Astrocyte (in vitro differentiated cells and primary cell): Measurements from ENCODE around the gene FAM162B. TPM values are rescaled to one million over a fixed set of nuclear protein-coding genes. Genes with fewer than 3 reads are reported as not detected.

ENCODE experiments used
- DNase-seq: peaks from one replicate; pipeline ENCODE4 v3.0.0-alpha.2; 2010; ENCODE audit warnings: low read depth
- FAIRE-seq: peaks from 2 replicates; lab custom pipeline; 2011; peaks lifted over from hg19 to GRCh38; lab: Jason Lieb, UNC
- H2AFZ ChIP-seq: 2 replicates; pipeline ENCODE4 v1.6.0; 2012; ENCODE audit warnings: low read depth, low read length, inconsistent platforms
- H3K27ac ChIP-seq: 2 replicates; pipeline ENCODE4 v1.5.1; 2011; ENCODE audit warnings: low read depth, low read length, inconsistent platforms
- H3K27me3 ChIP-seq: 2 replicates; pipeline ENCODE4 v1.6.0; 2011; ENCODE audit warnings: low read length, inconsistent platforms; ENCODE audit not compliant: insufficient read depth
- H3K36me3 ChIP-seq: 2 replicates; pipeline ENCODE4 v1.5.1; 2011; ENCODE audit warnings: low read length, inconsistent platforms; ENCODE audit not compliant: insufficient read depth
- H3K4me1 ChIP-seq: 2 replicates; pipeline ENCODE4 v1.5.1; 2011; ENCODE audit warnings: low read length, inconsistent platforms; ENCODE audit not compliant: insufficient read depth
- H3K4me2 ChIP-seq: 2 replicates; pipeline ENCODE4 v1.6.0; 2012; ENCODE audit warnings: low read length, inconsistent platforms
- H3K4me3 ChIP-seq: 2 replicates; pipeline ENCODE4 v1.5.1; 2011; ENCODE audit warnings: low read depth, mild to moderate bottlenecking, low read length, inconsistent platforms; ENCODE audit not compliant: insufficient read depth
- H3K79me2 ChIP-seq: 2 replicates; pipeline ENCODE4 v1.6.0; 2012; ENCODE audit warnings: mild to moderate bottlenecking, low read length, inconsistent platforms; ENCODE audit not compliant: insufficient read depth
- H3K9ac ChIP-seq: 2 replicates; pipeline ENCODE4 v1.6.0; 2012; ENCODE audit warnings: mild to moderate bottlenecking, low read length, inconsistent platforms
- H3K9me3 ChIP-seq: 2 replicates; pipeline ENCODE4 v1.5.1; 2012; ENCODE audit warnings: low read depth, mild to moderate bottlenecking, low read length, inconsistent platforms; ENCODE audit not compliant: insufficient read depth
- H4K20me1 ChIP-seq: 2 replicates; pipeline ENCODE4 v1.6.0; 2012; ENCODE audit warnings: low read length, inconsistent platforms; ENCODE audit not compliant: insufficient read depth
- H3K27ac Mint-ChIP-seq: one replicate; pipeline ENCODE4 v1.8.0; 2021; ENCODE audit warnings: mild to moderate bottlenecking, mixed read lengths; ENCODE audit not compliant: unreplicated experiment
- H3K27me3 Mint-ChIP-seq: one replicate; pipeline ENCODE4 v1.8.0; 2021; ENCODE audit warnings: low read depth, mixed read lengths; ENCODE audit not compliant: unreplicated experiment
- H3K36me3 Mint-ChIP-seq: one replicate; pipeline ENCODE4 v1.8.0; 2021; ENCODE audit warnings: low read depth, mixed read lengths; ENCODE audit not compliant: unreplicated experiment
- H3K4me1 Mint-ChIP-seq: one replicate; pipeline ENCODE4 v1.8.0; 2021; ENCODE audit warnings: low read depth, mixed read lengths; ENCODE audit not compliant: unreplicated experiment
- H3K4me3 Mint-ChIP-seq: one replicate; pipeline ENCODE4 v1.8.0; 2021; ENCODE audit warnings: mild to moderate bottlenecking, moderate library complexity, mixed read lengths; ENCODE audit not compliant: unreplicated experiment
- H3K9me3 Mint-ChIP-seq: one replicate; pipeline ENCODE4 v1.8.0; 2021; ENCODE audit warnings: mild to moderate bottlenecking, mixed read lengths; ENCODE audit not compliant: unreplicated experiment
- EZH2 ChIP-seq: IDR thresholded peaks from 2 replicates; pipeline ENCODE4 v1.6.1; 2012; ENCODE audit warnings: mild to moderate bottlenecking, low read length, inconsistent platforms; ENCODE audit not compliant: insufficient read depth
- total RNA-seq: library from RNA; stranded (reverse); gene quantifications from 2 replicates; pipeline ENCODE4 v1.2.1, GENCODE V29; 2021
- TF ChIP-seq, protein P1 (sequence below): IDR thresholded peaks from 2 replicates; pipeline ENCODE4 v1.5.1; 2011; ENCODE audit warnings: low read depth, mild to moderate bottlenecking, inconsistent platforms, low read length, moderate library complexity; ENCODE audit not compliant: insufficient read depth

Gene FAM162B
- total RNA-seq, 1 donor from 2014 or later = not detected

DNA sequence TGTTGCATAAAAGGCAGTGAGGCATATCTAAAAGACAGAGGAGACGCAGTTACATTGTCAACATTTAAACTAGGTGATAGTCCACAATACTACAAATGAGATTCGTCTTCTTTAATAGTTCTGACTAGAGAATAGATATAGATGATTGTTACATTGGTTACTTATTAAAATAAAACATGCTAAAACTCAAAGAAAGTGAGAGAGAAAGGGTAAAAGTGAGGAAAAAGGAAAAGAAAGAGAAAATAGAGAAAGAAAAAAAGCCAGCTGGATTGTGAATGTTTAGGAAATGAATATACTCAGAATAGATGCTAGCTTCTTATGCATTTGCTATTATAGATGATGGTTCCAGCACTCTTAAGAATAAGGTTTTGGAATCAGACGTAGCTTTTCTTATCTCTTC, 27.7 kb upstream of the FAM162B start:
- no peak overlapping the region for H2AFZ ChIP-seq
- H3K27ac ChIP-seq = no peak overlapping the region
- no peaks in the 10 kb centered on the region for H3K4me1 ChIP-seq
- H3K27me3 ChIP-seq = peaks cover 5% of the 10 kb centered on the region
- no peak for DNase-seq
- no peaks in the 10 kb centered on the region for H3K9me3 ChIP-seq
- no peaks in the 10 kb centered on the region for H3K79me2 ChIP-seq
- H3K4me3 ChIP-seq = no peak overlapping the region
- no peak overlapping the region for H3K9ac ChIP-seq
- H4K20me1 ChIP-seq = no peaks in the 10 kb centered on the region
- no peak for FAIRE-seq
- H3K36me3 ChIP-seq = no peaks in the 10 kb centered on the region
- no peak overlapping the region for H3K4me2 ChIP-seq
- H3K4me3 Mint-ChIP-seq = no peak overlapping the region
- H3K27ac Mint-ChIP-seq = no peak overlapping the region
- no peak for TF ChIP-seq EZH2
- TF ChIP-seq, protein P1, sequence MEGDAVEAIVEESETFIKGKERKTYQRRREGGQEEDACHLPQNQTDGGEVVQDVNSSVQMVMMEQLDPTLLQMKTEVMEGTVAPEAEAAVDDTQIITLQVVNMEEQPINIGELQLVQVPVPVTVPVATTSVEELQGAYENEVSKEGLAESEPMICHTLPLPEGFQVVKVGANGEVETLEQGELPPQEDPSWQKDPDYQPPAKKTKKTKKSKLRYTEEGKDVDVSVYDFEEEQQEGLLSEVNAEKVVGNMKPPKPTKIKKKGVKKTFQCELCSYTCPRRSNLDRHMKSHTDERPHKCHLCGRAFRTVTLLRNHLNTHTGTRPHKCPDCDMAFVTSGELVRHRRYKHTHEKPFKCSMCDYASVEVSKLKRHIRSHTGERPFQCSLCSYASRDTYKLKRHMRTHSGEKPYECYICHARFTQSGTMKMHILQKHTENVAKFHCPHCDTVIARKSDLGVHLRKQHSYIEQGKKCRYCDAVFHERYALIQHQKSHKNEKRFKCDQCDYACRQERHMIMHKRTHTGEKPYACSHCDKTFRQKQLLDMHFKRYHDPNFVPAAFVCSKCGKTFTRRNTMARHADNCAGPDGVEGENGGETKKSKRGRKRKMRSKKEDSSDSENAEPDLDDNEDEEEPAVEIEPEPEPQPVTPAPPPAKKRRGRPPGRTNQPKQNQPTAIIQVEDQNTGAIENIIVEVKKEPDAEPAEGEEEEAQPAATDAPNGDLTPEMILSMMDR = no peak
- no peaks in the 10 kb centered on the region for H3K4me1 Mint-ChIP-seq
- no peaks in the 10 kb centered on the region for H3K27me3 Mint-ChIP-seq
- H3K36me3 Mint-ChIP-seq = no peaks in the 10 kb centered on the region
- no peaks in the 10 kb centered on the region for H3K9me3 Mint-ChIP-seq

DNA sequence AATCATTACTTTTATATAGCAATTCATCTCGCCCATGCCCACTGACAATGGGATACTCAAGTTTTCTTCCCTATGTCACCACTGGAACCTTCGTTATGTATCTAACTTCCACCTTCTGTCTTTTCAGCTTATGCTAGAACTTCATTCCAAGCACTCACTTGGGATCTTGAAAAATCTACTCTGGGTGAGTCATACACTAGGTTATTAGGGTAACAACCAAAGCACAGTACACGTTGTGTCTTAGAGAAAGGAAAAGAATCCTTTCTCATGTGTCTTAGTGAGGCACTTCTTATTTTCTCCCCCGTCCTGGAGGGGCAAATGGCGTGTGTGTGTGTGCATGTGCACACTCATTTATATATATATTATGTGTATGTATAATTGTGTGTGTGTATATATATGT, 18.3 kb upstream of the FAM162B start:
- FAIRE-seq = no peak
- H3K9me3 Mint-ChIP-seq = no peaks in the 10 kb centered on the region
- no peak overlapping the region for H3K9ac ChIP-seq
- H3K36me3 ChIP-seq = no peaks in the 10 kb centered on the region
- no peak overlapping the region for H3K4me3 Mint-ChIP-seq
- H3K4me1 ChIP-seq = no peaks in the 10 kb centered on the region
- no peaks in the 10 kb centered on the region for H3K27me3 ChIP-seq
- no peaks in the 10 kb centered on the region for H3K27me3 Mint-ChIP-seq
- no peaks in the 10 kb centered on the region for H3K79me2 ChIP-seq
- TF ChIP-seq, protein P1 = no peak
- TF ChIP-seq EZH2 = no peak
- peak; percentile 4 for DNase-seq
- no peak overlapping the region for H3K4me2 ChIP-seq
- H3K4me3 ChIP-seq = no peak overlapping the region
- H3K27ac ChIP-seq = no peak overlapping the region
- no peaks in the 10 kb centered on the region for H4K20me1 ChIP-seq
- H3K9me3 ChIP-seq = no peaks in the 10 kb centered on the region
- no peak overlapping the region for H3K27ac Mint-ChIP-seq
- no peaks in the 10 kb centered on the region for H3K36me3 Mint-ChIP-seq
- H2AFZ ChIP-seq = no peak overlapping the region
- H3K4me1 Mint-ChIP-seq = peaks cover 3% of the 10 kb centered on the region

DNA sequence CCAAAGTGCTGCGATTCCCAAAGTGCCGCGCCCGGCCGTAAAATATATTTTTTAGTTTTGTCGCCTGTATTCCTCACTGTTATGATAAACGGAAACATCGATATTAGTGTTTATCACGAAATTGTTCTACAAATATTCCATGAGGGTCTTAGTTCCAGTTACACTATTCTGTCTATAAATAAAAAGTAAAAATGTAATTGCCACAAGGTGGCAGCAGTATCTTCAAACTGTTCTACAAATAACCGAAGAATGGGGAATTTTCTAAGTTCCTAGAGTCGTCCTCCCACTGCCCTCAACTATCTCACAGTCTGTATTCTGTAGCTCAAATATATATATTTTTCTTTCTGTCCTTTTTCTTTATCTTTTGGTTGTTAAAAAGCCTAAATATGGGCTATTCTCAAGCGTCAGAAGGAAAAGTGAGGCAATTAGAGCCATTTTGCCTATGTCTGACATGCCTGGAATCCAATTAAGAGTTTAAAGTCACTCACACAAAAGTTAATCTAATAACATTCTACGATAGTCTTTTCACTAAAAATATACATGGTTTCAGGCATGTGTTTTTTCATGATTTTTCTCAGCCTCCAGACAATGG, 14.2 kb upstream of the FAM162B start:
- Mint-ChIP-seq H3K4me1 (peaks cover 3% of the 10 kb centered on the region), H3K27ac (no peak overlapping the region), H3K4me3 (no peak overlapping the region), H3K36me3 (no peaks in the 10 kb centered on the region), H3K27me3 (no peaks in the 10 kb centered on the region), H3K9me3 (no peaks in the 10 kb centered on the region)
- Histone ChIP-seq H3K4me3 (no peak overlapping the region), H3K27ac (no peak overlapping the region), H4K20me1 (no peaks in the 10 kb centered on the region), H3K9ac (no peak overlapping the region), H3K4me2 (peak overlapping the region; percentile 23), H3K79me2 (no peaks in the 10 kb centered on the region), H3K27me3 (no peaks in the 10 kb centered on the region), H3K4me1 (no peaks in the 10 kb centered on the region), H3K9me3 (no peaks in the 10 kb centered on the region), H3K36me3 (no peaks in the 10 kb centered on the region), H2AFZ (no peak overlapping the region)
- DNase-seq (peak; percentile 15), FAIRE-seq (no peak)
- no peak for TF ChIP-seq EZH2
- TF ChIP-seq, protein P1 = peak; percentile 44
